GM12878 (cell line): Measurements from ENCODE around the gene ATG14. TPM values are rescaled to one million over a fixed set of nuclear protein-coding genes. Genes with fewer than 3 reads are reported as not detected.

Experiments used
- ATAC-seq: fragments of 200-7000 bp; cut with Tn5 transposase; 3 replicates; pipeline ENCODE4 v1.9.1; 2020; ENCODE audit warnings: mild to moderate bottlenecking, moderate library complexity
- BruUV-seq: library from RNA; stranded (reverse); fragments of 400-500 nt; replicated peaks from 2 replicates; lab custom pipeline; 2021; lab: Mats Ljungman, UMichigan
- CTCF ChIA-PET: fragments of 300-600 bp; sonication (Branson Sonifier 250); formaldehyde crosslinking; extraction: SDS; loops from one replicate; lab custom pipeline; 2021; ENCODE audit warnings: inconsistent platforms; lab: Yijun Ruan, JAX
- POLR2A ChIA-PET: fragments of 350-600 bp; formaldehyde crosslinking; extraction: SDS; loops from one replicate; lab custom pipeline; 2021; ENCODE audit warnings: inconsistent platforms; lab: Charles Lee
- RAD21 ChIA-PET: fragments of 300-600 bp; sonication (Branson Sonifier 250); formaldehyde crosslinking; loops from one replicate; lab custom pipeline; 2023; ENCODE audit warnings: antibody characterized with exemption; ENCODE audit not compliant: unreplicated experiment; lab: Charles Lee
- SMC1A ChIA-PET: fragments of 300-600 bp; sonication (Branson Sonifier 250); formaldehyde crosslinking; loops from one replicate; lab custom pipeline; 2023; ENCODE audit not compliant: unreplicated experiment, uncharacterized antibody; lab: Charles Lee
- DNase-seq: peaks from one replicate; pipeline ENCODE4 v3.0.0-alpha.2; 2011; ENCODE audit warnings: low read depth, low spot score
- FAIRE-seq: peaks from 3 replicates; lab custom pipeline; 2011; peaks lifted over from hg19 to GRCh38; lab: Jason Lieb, UNC
- H2AFZ ChIP-seq: 2 replicates; pipeline ENCODE4 v1.6.0; 2011; ENCODE audit warnings: low read depth, low read length, control low read depth; ENCODE audit not compliant: control insufficient read depth
- H3K27ac ChIP-seq: 2 replicates; pipeline ENCODE4 v1.5.1; 2011; ENCODE audit warnings: control low read depth; ENCODE audit not compliant: control insufficient read depth, insufficient read depth
- H3K27me3 ChIP-seq, 2 experiments: replicated peaks in 1 of 2; 2 replicates each; pipeline versions ENCODE4 v1.6.0 to v1.6.1; 2011; ENCODE audit warnings: low read length in 1 of 2; ENCODE audit not compliant: control insufficient read depth in 2 of 2, insufficient read depth in 2 of 2
- H3K36me3 ChIP-seq, 2 experiments: 2 replicates each; pipeline ENCODE4 v1.5.1; 2011; ENCODE audit warnings: low read length in 1 of 2; ENCODE audit not compliant: control insufficient read depth in 2 of 2, insufficient read depth in 2 of 2
- H3K4me1 ChIP-seq: 2 replicates; pipeline ENCODE4 v1.6.1; 2011; ENCODE audit warnings: mild to moderate bottlenecking, low read length, moderate library complexity, mixed read lengths; ENCODE audit not compliant: control insufficient read depth, insufficient read depth
- H3K4me2 ChIP-seq: 2 replicates; pipeline ENCODE4 v1.6.0; 2011; ENCODE audit warnings: control low read depth; ENCODE audit not compliant: control insufficient read depth, insufficient read depth
- H3K4me3 ChIP-seq: fragments of 200-600 bp; sonication (generic); 2 replicates; pipeline ENCODE4 v1.5.1; 2016
- H3K79me2 ChIP-seq: 2 replicates; pipeline ENCODE4 v1.6.0; 2011; ENCODE audit warnings: low read length; ENCODE audit not compliant: control insufficient read depth, insufficient read depth
- H3K9ac ChIP-seq: 2 replicates; pipeline ENCODE4 v1.8.0; 2011; ENCODE audit warnings: low read length, control low read depth, mixed read lengths; ENCODE audit not compliant: control insufficient read depth, insufficient read depth
- H3K9me3 ChIP-seq: replicated peaks from 3 replicates; pipeline ENCODE4 v1.5.1; 2011; ENCODE audit warnings: mild to moderate bottlenecking, low read length; ENCODE audit not compliant: control insufficient read depth, insufficient read depth
- H4K20me1 ChIP-seq: 2 replicates; pipeline ENCODE4 v1.6.0; 2011; ENCODE audit not compliant: control insufficient read depth, insufficient read depth
- CEBPZ ChIP-seq: fragments of 150-350 bp; IDR thresholded peaks from 2 replicates; pipeline ENCODE4 v1.6.1; 2016; ENCODE audit warnings: low read depth, low read length
- EGR1 ChIP-seq, 2 experiments: IDR thresholded peaks; 1 replicate in 1 of 2; 2 replicates in 1 of 2; pipeline ENCODE4 v1.6.1; 2011 to 2012; ENCODE audit warnings: low read depth in 2 of 2, low read length in 2 of 2, borderline replicate concordance in 1 of 2, mild to moderate bottlenecking in 1 of 2, moderate library complexity in 1 of 2
- HCFC1 ChIP-seq: fragments of 150-350 bp; IDR thresholded peaks from 2 replicates; pipeline ENCODE4 v1.6.1; 2014; ENCODE audit warnings: low read length
- IKZF1 ChIP-seq: fragments of 450-650 bp; conservative IDR thresholded peaks from 2 replicates; pipeline ENCODE4 v1.6.1; 2017; ENCODE audit warnings: antibody characterized with exemption, mild to moderate bottlenecking
- JUNB ChIP-seq: IDR thresholded peaks from 2 replicates; pipeline ENCODE4 v1.6.1; 2016; ENCODE audit warnings: antibody characterized with exemption, mild to moderate bottlenecking
- MTA2 ChIP-seq: fragments of 450-650 bp; IDR thresholded peaks from 2 replicates; pipeline ENCODE4 v1.6.1; 2016; ENCODE audit warnings: low read depth, mild to moderate bottlenecking, moderate library complexity
- MYB ChIP-seq: fragments of 150-350 bp; IDR thresholded peaks from 2 replicates; pipeline ENCODE4 v1.6.1; 2014; ENCODE audit warnings: mild to moderate bottlenecking, low read depth, low read length, borderline replicate concordance
- RB1 ChIP-seq: fragments of 450-650 bp; formaldehyde crosslinking; IDR thresholded peaks from 2 replicates; pipeline ENCODE4 v1.6.1; 2017; ENCODE audit warnings: mild to moderate bottlenecking, borderline replicate concordance
- RELA ChIP-seq: fragments of 450-650 bp; IDR thresholded peaks from 2 replicates; pipeline ENCODE4 v1.8.0; 2014; ENCODE audit warnings: borderline replicate concordance; ENCODE audit not compliant: partially characterized antibody
- SIN3A ChIP-seq: IDR thresholded peaks from 2 replicates; pipeline ENCODE4 v1.6.1; 2012; ENCODE audit warnings: low read depth, low read length, improper control_type of control experiment
- TBL1XR1 ChIP-seq: IDR thresholded peaks from 2 replicates; pipeline ENCODE4 v1.6.1; 2012; ENCODE audit warnings: low read depth, low read length, improper control_type of control experiment
- USF1 ChIP-seq: IDR thresholded peaks from 2 replicates; pipeline ENCODE4 v1.6.1; 2011; ENCODE audit warnings: borderline replicate concordance, low read depth, mild to moderate bottlenecking, moderate library complexity, mixed read lengths, low read length; ENCODE audit not compliant: insufficient read depth; ENCODE audit errors: extremely low read length
- ZBED1 ChIP-seq: IDR thresholded peaks from 2 replicates; pipeline ENCODE4 v1.6.1; 2016; ENCODE audit warnings: borderline replicate concordance
- ZBTB40 ChIP-seq: fragments of 450-650 bp; IDR thresholded peaks from 2 replicates; pipeline ENCODE4 v1.6.1; 2016; ENCODE audit warnings: mild to moderate bottlenecking, moderate library complexity, borderline replicate concordance
- WGBS: methylation state at CpG from one replicate; pipeline ENCODE4 v1.1.6; 2016; ENCODE audit warnings: low lambda C conversion rate; ENCODE audit not compliant: insufficient replicate concordance, insufficient coverage; ENCODE audit errors: missing lambda C conversion rate; 5-methylcytosine and 5-hydroxymethylcytosine counted together
- in situ Hi-C: fragments of 300-500 bp; cut with MboI; formaldehyde crosslinking; loops from 9 replicates; pipeline ENCODE4 v1.14.3; 2018; ENCODE audit warnings: mixed read lengths
- intact Hi-C: fragments of 100-400 bp; cut with micrococcal nuclease; formaldehyde crosslinking; loops from one replicate; pipeline ENCODE4 v1.14.2; 2022; ENCODE audit not compliant: unreplicated experiment
- polyA plus RNA-seq, 11 experiments: library from polyadenylated mRNA; depleted of rRNA in 4 of 11; unstranded in 6 of 11; stranded (reverse) in 5 of 11; fragments of >200 nt; fragmentation: Nextera tagmentation in 4 of 11; fragmentation: Illumina TruSeq in 1 of 11; extraction: Ambion mirVana in 4 of 11; extraction: Trizol in 1 of 11; gene quantifications; 1 replicate in 1 of 11; 2 replicates in 10 of 11; pipeline versions ENCODE4 v1.2.1 to v1.2.3, GENCODE V29; 2011 to 2016; ENCODE audit warnings: inconsistent platforms in 2 of 11, missing spikeins in 2 of 11, low read depth in 1 of 11
- total RNA-seq, 4 experiments: library from RNA; depleted of rRNA in 3 of 4; stranded (reverse); fragments of >200 nt in 3 of 4; fragmentation: Illumina TruSeq in 1 of 4; extraction: Trizol in 1 of 4; gene quantifications; 2 replicates each; pipeline versions ENCODE4 v1.2.1 to v1.2.3, GENCODE V29; 2013 to 2021

ATG14 gene
- total and polyA plus RNA-seq, 10 of the 15 experiments (the other 5 are each of a cell fraction or from before 2014, with no cell fraction given), result 1.1 to 6.4 (median 5.0) TPM

GRCh38 chr14:55454264-55455002 lies 42.8 kb upstream of the ATG14 start (continued):
- TF ChIP-seq MTA2 (peak; percentile 63; the same call in 1 of the 2 replicates), CEBPZ (no peak), ZBED1 (no peak), RB1 (no peak), RELA (no peak), USF1 (no peak), JUNB (peak; percentile 78)

GRCh38 chr14:55451950-55452349 lies 40.3 kb upstream of the ATG14 start:
- ATAC-seq (no peak), FAIRE-seq (no peak), DNase-seq (no peak)
- intact Hi-C loops, result loop anchor here (1.0 to 2.0 kb wide), 2 partner anchors 94 to 129 kb away; partner anchors contain the start of gene KTN1
- SMC1A ChIA-PET, result interaction anchor here (1.2 kb wide), 1 partner anchor 126 kb away, joined by 3 read pairs; no protein-coding TSS in a partner anchor
- Histone ChIP-seq H3K4me3 (no peak overlapping the region), H3K79me2 (no peaks in the 10 kb centered on the region), H4K20me1 (no peaks in the 10 kb centered on the region), H3K4me1 (no peaks in the 10 kb centered on the region), H2AFZ (no peak overlapping the region), H3K9ac (no peak overlapping the region), H3K9me3 (no peaks in the 10 kb centered on the region), H3K36me3 (no peaks in the 10 kb centered on the region), H3K27ac (no peak overlapping the region), H3K27me3 (no peaks in the 10 kb centered on the region), H3K4me2 (no peak overlapping the region)
- no TSS peak for BruUV-seq
- CTCF ChIA-PET, result interaction anchor here (1.2 to 1.3 kb wide), 2 partner anchors 8 to 10 kb away, joined by 3 to 4 read pairs; no protein-coding TSS in a partner anchor
- WGBS, result 50% methylated on average over 2 of the region's 2 CpGs
- POLR2A ChIA-PET, result no interaction called here
- RAD21 ChIA-PET, result no interaction called here
- in situ Hi-C loops, result no loop called here
- TF ChIP-seq SIN3A, result no peak
- TF ChIP-seq MYB, result no peak
- no peak for TF ChIP-seq IKZF1
- no peak for TF ChIP-seq HCFC1
- no peak for TF ChIP-seq EGR1 (IDR thresholded peaks at IDR 0.05; ENCODE audit: borderline replicate concordance in 1 of 2, low read depth in 2 of 2, low read length in 2 of 2)
- TF ChIP-seq TBL1XR1, result no peak
- no peak for TF ChIP-seq ZBTB40
